T-helper 2 cell treated with Interferon-gamma antibody and Interleukin-4, amounts not matched to agents 100 ng/mL and 5 ng/mL, for 36 hours (primary cell): ENCODE results near the gene TNIP1. TPM values are rescaled to one million over a fixed set of nuclear protein-coding genes. Genes with fewer than 3 reads are reported as not detected.

Experiments
- intact Hi-C: fragments of 100-400 bp; cut with micrococcal nuclease; formaldehyde crosslinking; loops from one replicate; pipeline ENCODE4 v1.15.1; 2023
- total RNA-seq: library from RNA; stranded (reverse); gene quantifications from 2 replicates; pipeline ENCODE4 v1.2.3, GENCODE V29; 2022

Gene TNIP1
- total RNA-seq, 1 donor from 2014 or later = 150 TPM

DNA sequence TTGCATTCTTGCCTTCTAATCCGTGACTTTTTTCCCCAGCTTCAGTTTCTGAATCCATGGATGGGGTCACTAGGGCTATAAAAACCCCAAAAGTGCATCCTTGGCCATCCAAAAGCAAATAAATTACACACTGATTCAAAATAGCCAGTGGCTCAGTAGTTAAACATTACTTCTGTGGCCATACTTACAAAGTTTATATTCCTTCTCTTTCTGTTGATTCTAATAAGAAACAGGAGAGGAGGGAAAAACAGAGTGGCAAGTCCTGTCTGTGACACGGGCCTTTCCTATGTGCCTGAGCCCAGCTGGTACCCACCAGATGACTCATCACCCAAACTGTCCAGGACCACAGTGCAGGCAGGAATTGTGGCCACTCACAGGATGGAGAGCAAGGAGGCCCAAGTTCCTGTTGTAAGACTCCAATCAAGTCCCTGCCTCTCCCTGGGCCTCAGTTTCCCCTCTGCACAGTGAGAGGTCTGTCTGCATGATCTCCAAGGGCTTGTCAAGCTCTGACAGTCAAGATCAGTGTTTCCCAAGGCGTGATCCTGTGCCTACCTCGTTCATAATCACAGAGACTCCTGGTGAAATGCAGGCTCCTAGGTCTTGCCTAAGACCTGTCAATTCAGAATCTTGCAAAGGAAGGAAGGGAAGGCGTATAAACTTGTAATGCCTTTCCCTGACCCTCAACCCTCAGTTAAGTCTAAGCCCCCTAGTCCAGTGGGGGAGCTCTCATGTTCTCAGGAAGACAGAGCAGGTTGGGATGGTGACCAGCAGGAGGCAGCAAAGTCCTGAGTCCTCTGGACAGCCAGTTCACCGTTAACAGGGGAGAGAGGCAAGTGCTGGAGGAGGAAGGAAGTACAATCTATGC lies 29.5 kb downstream of the TNIP1 start:
- intact Hi-C loops = loop anchor here (1.0 to 5.0 kb wide), 4 partner anchors 30 to 113 kb away; partner anchors contain the start of gene TNIP1

GRCh38 chr5:151048526-151048925 lies 32.3 kb downstream of the TNIP1 start:
- intact Hi-C loops = no loop called here

- intact Hi-C loops = no loop called here
Observed at GRCh38 chr5:151047814-151048425, 32.9 kb downstream of the TNIP1 start.

- intact Hi-C loops = no loop called here
Observed at GRCh38 chr5:151042453-151043093, 38.3 kb downstream of the TNIP1 start.

DNA sequence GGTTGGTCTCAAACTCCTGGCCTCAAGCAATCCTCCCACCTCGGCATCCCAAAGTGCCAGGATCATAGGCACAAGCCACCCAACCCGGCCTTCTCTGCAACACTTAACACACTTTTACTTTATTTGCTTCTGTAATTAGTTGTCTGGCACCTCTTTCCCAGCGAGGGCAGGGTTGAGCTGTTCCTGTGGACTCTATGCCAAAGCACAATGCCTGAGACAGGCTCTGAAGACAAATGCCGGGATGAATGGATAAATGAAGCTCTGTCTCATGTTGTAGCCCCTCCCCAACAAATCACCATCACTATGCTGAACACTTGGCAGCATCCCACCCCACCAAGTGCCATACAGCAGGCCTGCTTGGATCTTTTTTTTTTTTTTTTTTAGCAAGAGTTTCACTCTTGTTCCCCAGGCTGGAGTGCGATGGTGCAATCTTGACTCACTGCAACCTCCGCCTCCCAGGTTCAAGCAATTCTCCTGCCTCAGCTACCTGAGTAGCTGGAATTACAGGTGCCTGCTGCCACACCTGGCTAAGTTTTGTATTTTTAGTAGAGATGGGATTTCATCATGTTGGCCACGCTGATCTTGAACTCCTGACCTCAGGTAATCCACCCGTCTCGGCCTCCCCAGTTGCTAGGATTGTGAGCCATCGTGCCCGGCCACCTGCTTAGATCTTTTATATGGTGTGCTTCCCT lies 39.1 kb downstream of the TNIP1 start:
- intact Hi-C loops = no loop called here

DNA sequence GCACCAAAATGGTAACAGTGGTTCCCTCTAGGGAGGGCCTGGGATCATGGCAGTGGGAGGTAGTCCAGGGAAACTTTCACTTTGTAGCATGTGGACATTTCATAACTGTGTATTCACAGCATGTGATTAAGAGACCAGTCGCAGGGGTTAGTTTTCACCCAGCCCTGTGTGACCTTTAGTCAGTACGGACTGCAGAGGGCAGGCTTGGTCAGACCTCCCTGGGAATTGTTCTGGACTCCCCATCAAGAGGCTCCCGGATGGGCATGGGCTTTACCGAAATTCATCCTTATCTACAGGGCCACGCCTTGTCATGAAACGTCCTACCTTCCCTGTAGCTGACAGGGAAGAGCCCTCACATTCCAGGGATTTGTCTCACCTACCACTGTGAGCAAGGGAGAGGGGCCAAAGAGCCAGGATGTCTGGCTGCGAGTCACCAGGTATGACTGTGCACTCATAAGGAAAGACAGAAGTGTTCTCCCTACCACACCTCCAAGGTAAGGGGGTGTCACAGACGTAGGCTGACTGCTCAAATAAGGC lies 40.6 kb downstream of the TNIP1 start:
- intact Hi-C loops = no loop called here

- intact Hi-C loops = no loop called here
Observed at GRCh38 chr5:151039665-151040064, 41.2 kb downstream of the TNIP1 start.

DNA sequence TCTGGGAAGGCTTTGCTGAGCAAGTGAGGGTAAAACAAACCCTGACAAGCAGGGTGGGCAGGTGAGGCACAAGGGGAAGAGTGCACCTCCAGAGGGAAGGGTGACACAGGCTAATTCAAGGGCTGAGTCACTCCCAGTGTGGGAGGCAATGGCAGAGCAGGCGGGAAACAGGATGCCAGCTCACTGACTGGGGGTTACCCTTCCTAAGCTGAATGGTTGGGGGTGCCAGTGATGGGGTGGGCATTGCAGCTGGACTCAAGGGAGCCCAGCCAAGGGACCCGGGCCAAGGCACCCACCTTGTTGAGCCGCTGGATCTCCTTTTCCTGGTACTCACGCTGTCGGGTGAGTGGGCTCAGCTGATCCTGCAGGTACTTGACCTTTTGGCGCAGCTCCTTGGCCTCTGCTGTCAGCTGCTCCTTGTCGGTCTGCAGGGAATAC lies 42.0 kb downstream of the TNIP1 start:
- intact Hi-C loops = no loop called here

GRCh38 chr5:151038412-151038745 lies 42.5 kb downstream of the TNIP1 start:
- intact Hi-C loops = no loop called here

DNA sequence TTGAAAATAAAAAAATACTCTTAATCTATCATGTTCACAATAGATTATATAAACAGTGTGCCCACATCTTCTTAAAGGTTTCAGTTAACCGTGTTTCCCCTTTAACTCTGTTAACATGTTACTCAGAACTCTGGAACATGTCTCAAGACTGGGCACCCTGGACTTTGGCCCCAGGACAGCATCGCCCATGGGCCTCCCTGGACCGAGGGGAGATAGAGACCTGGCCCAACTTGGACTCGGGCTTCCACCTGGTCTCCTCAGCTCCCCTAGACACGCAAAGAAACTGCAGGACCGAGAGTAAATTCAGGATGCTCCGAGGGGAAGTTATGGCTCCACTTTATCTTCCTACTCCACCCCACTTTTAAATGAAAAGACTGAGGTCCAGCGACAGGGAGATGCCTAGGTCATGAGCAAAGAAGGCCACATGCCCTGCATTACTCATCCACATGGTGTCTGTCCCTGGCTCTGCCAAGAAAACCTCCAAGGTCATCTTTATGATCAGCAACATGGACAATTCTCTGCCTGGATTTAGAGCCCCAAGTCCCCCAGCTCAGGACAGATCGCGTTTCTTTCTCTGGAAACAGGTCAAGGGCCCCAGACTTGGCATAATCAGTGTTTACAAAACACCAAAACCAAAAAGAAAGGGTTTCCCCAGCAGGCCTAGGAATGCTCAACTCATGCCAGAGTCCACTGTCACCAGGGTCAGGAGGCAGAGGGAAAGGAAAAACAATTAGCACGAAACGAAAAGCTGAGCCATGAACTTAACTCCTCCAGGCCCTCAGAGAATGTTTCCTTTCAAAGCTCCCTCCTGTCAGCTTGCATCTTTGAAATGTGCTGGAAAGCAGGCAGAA lies 43.0 kb downstream of the TNIP1 start:
- intact Hi-C loops = no loop called here

DNA sequence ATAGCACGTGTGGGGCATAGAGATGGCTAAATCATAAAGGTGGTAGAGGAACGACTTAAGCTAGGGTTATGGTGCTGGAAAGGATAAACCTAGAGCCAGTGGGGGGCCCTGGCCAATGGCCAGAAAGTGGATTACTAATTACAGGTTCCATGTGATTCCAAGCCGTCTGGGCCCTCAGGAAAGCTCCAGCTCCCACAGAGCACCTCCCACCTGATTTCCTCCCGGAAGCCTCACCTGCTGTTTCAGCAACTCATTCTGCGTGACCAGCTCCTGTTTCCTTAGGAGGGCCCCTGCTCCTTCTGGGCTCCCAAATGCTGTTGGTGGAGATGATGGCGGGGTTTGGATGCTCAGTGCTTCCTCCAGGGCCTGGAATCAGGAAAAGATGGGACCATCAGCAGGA lies 44.3 kb downstream of the TNIP1 start:
- intact Hi-C loops = no loop called here

DNA sequence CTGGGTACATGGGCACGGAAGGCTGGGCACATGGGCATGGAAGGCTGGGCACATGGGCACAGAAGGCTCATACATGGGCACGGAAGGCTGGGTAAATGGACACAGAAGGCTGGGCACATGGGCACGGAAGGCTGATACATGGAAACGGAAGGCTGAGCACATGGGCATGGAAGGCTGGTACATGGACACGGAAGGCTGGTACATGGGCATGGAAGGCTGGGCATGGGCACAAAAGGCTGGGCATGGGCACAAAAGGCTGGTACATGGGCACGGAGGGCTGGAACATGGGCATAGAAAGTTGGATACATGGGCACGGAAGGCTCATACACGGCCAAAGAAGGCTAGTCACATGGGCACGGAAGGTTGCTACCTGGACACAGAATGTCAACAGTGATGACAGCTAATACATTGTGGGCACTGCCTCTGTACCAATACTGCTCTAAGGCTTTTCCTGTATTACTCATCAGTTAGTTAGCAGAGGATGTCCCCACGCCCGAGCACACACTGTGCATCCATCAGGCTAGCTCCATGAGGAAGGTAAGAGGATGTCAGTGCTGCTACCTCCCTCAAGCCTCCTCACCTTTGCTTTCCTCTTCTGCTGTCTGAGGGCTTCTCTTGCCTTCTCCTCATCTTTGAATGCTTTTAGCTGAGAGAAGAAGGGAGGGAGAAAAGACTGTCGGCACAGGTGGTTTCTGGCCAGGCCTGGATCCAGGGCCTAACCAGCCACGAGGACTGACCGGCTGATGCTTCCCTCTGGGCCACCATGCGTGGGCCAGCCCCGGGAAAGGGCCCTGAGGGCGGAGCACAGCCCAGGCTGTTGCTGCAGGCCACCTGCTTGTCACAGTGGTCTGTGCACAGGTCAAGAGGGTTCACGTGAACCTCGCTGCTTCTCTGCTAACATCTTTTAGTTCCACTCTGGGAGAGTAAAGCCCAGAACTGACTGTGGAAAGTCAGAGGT lies 46.1 kb downstream of the TNIP1 start:
- intact Hi-C loops = no loop called here

DNA sequence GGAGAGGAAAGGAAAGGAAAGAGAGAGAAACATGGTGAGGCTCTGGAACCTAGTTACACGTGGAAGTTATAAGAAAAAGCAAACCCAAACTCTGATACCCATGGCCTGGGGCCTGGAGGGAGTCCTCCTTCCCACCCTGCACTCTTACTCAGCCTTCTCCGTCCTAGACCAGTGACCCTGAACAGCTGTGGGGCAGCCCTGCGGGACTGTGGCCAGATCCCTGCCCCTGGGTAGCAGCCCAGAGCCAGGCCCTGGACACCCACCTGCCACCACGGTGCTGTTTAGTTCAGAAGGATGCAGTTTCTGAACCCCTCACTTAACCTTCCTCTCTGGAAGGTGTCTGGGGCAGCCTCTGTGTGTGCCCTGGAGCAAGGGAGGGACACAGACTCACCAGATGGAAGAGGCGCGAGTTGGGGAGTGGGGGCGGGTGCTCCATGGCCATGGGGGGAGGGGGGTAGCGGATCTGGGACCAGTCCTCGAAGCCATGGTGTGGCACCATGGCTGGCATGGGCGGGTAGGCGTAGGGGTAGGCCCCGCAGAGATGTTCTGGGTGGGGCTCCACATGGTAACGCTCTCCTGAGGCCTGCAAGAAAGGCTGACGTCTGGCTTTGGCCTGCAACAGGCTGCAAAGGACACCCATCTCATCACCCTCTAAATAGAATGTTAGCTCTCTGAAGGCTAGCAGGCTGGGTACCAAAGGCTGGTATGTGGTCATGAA lies 47.5 kb downstream of the TNIP1 start:
- intact Hi-C loops = no loop called here

DNA sequence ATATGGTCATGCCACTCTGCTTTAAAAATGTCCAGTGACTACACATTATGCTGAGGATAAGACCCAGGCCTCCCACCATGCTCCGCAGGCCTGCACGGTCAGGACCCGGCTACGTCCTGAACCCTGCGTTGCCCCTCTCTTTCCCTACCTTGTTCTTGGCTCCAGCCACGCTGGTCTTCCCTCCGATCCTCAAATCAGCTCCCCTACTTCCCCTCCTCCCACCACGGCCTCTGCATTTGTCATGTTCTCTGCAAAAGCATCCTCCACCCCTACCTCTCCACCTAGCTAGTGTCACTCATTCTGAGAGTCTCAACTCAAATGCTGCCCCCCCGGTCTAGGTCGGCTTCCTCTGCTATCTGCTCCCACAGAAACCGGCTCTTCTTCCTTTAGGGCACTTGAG lies 49.3 kb downstream of the TNIP1 start:
- intact Hi-C loops = no loop called here

DNA sequence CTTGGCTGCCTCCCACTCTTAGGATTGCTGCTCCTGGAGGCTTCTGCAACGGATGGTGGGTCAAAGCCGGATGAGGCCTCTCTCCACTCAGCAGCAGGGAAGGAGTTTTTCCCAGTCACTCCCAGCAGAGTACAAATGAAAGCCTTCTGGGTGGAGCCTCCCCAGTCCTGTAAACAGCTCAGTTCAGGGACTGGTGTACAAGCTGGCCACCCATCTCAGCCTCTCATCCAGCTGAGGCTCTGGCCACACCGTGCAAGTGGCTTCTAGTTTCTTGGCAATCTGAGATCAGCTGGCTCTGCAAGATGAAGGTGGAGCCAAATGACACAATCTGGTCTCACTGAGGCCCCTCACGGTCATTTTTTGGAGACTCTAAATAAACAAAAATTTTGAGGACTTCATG lies 50.5 kb downstream of the TNIP1 start:
- intact Hi-C loops = no loop called here

- intact Hi-C loops = no loop called here
Observed at GRCh38 chr5:151030056-151030336, 50.8 kb downstream of the TNIP1 start.

GRCh38 chr5:151029179-151030055 lies 51.4 kb downstream of the TNIP1 start:
- intact Hi-C loops = no loop called here

- intact Hi-C loops = no loop called here
Observed at GRCh38 chr5:151028717-151029116, 52.1 kb downstream of the TNIP1 start.
